WTC11 (cell line): ENCODE results near the gene RAB1B. TPM values are rescaled to one million over a fixed set of nuclear protein-coding genes. Genes with fewer than 3 reads are reported as not detected.

Source experiments
- ATAC-seq: fragments of 200-7000 bp; cut with Tn5 transposase; 2 replicates; pipeline ENCODE4 v1.10.0; 2021; ENCODE audit warnings: mild to moderate bottlenecking, moderate library complexity
- CTCF ChIA-PET: fragments of 300-600 bp; sonication (Branson Sonifier 250); formaldehyde crosslinking; loops from one replicate; lab custom pipeline; 2021; ENCODE audit warnings: antibody characterized with exemption; lab: Charles Lee
- POLR2A ChIA-PET: fragments of 350-600 bp; sonication (Branson Sonifier 250); formaldehyde crosslinking; loops from one replicate; lab custom pipeline; 2021; ENCODE audit warnings: antibody characterized with exemption; lab: Charles Lee
- DNase-seq: peaks from one replicate; pipeline ENCODE4 v3.0.0; 2021; ENCODE audit warnings: low spot score
- H3K27ac Mint-ChIP-seq: 2 replicates; pipeline ENCODE4 v1.8.0; 2021; ENCODE audit warnings: mixed read lengths
- H3K27me3 Mint-ChIP-seq: 2 replicates; pipeline ENCODE4 v1.8.0; 2021; ENCODE audit warnings: low read depth, mild to moderate bottlenecking, moderate library complexity, mixed read lengths
- H3K36me3 Mint-ChIP-seq: 2 replicates; pipeline ENCODE4 v1.8.0; 2021; ENCODE audit warnings: mixed read lengths
- H3K4me1 Mint-ChIP-seq: 2 replicates; pipeline ENCODE4 v1.8.0; 2022; ENCODE audit warnings: mixed read lengths
- H3K4me3 Mint-ChIP-seq: 2 replicates; pipeline ENCODE4 v1.8.0; 2021; ENCODE audit warnings: mild to moderate bottlenecking, moderate library complexity, mixed read lengths
- H3K9me3 Mint-ChIP-seq: 2 replicates; pipeline ENCODE4 v1.8.0; 2021; ENCODE audit warnings: mixed read lengths
- ARID4B ChIP-seq: sonication (generic); formaldehyde crosslinking; IDR thresholded peaks from 2 replicates; pipeline ENCODE4 v1.8.0; 2023; ENCODE audit warnings: missing genetic modification reagents, mild to moderate bottlenecking, borderline replicate concordance
- ATF6 ChIP-seq: sonication (generic); formaldehyde crosslinking; IDR thresholded peaks from 2 replicates; pipeline ENCODE4 v1.8.1; 2023; ENCODE audit warnings: mild to moderate bottlenecking, missing genetic modification reagents
- CBFB ChIP-seq: sonication (generic); formaldehyde crosslinking; IDR thresholded peaks from 2 replicates; pipeline ENCODE4 v1.8.1; 2022; ENCODE audit warnings: mild to moderate bottlenecking, low read depth, missing genetic modification reagents
- CREM ChIP-seq: sonication (generic); formaldehyde crosslinking; IDR thresholded peaks from 2 replicates; pipeline ENCODE4 v1.8.1; 2022; ENCODE audit warnings: mild to moderate bottlenecking, missing genetic modification reagents, moderate library complexity
- E2F4 ChIP-seq: sonication (generic); formaldehyde crosslinking; IDR thresholded peaks from 2 replicates; pipeline ENCODE4 v1.8.1; 2022; ENCODE audit warnings: low read depth, mild to moderate bottlenecking, moderate library complexity, missing genetic modification reagents, borderline replicate concordance
- FOXP4 ChIP-seq: sonication (generic); formaldehyde crosslinking; IDR thresholded peaks from 2 replicates; pipeline ENCODE4 v1.8.0; 2022; ENCODE audit warnings: mild to moderate bottlenecking, missing genetic modification reagents
- IRF1 ChIP-seq: sonication (generic); formaldehyde crosslinking; IDR thresholded peaks from 2 replicates; pipeline ENCODE4 v1.8.0; 2023; ENCODE audit warnings: missing genetic modification reagents
- NFATC4 ChIP-seq: fragments of 250-450 bp; sonication (Bioruptor Pico); IDR thresholded peaks from 2 replicates; pipeline ENCODE4 v1.9.0; 2021; ENCODE audit warnings: mild to moderate bottlenecking
- NFE2L1 ChIP-seq: sonication (generic); formaldehyde crosslinking; IDR thresholded peaks from 2 replicates; pipeline ENCODE4 v1.8.1; 2023; ENCODE audit warnings: missing genetic modification reagents
- NR2C2 ChIP-seq: sonication (generic); formaldehyde crosslinking; IDR thresholded peaks from 2 replicates; pipeline ENCODE4 v1.8.0; 2022; ENCODE audit warnings: mild to moderate bottlenecking, missing genetic modification reagents
- RELA ChIP-seq: sonication (generic); formaldehyde crosslinking; IDR thresholded peaks from 2 replicates; pipeline ENCODE4 v1.8.1; 2022; ENCODE audit warnings: missing genetic modification reagents, mild to moderate bottlenecking, borderline replicate concordance
- SOX15 ChIP-seq: fragments of 250-450 bp; sonication (Bioruptor Pico); IDR thresholded peaks from 2 replicates; pipeline ENCODE4 v1.9.0; 2021; ENCODE audit warnings: mild to moderate bottlenecking
- STAT6 ChIP-seq: sonication (generic); formaldehyde crosslinking; conservative IDR thresholded peaks from 2 replicates; pipeline ENCODE4 v1.8.1; 2023; ENCODE audit warnings: mild to moderate bottlenecking, low read depth, missing genetic modification reagents, moderate library complexity
- ZBTB21 ChIP-seq: sonication (generic); formaldehyde crosslinking; IDR thresholded peaks from 2 replicates; pipeline ENCODE4 v1.8.1; 2023; ENCODE audit warnings: mild to moderate bottlenecking, missing genetic modification reagents, borderline replicate concordance
- ZNF138 ChIP-seq: sonication (generic); formaldehyde crosslinking; conservative IDR thresholded peaks from 2 replicates; pipeline ENCODE4 v1.8.1; 2022; ENCODE audit warnings: mild to moderate bottlenecking, moderate library complexity, missing genetic modification reagents
- ZNF232 ChIP-seq: sonication (generic); formaldehyde crosslinking; IDR thresholded peaks from 2 replicates; pipeline ENCODE4 v1.8.0; 2022; ENCODE audit warnings: mild to moderate bottlenecking, missing genetic modification reagents
- ZNF263 ChIP-seq: sonication (generic); formaldehyde crosslinking; IDR thresholded peaks from 2 replicates; pipeline ENCODE4 v1.8.1; 2022; ENCODE audit warnings: low read depth, mild to moderate bottlenecking, moderate library complexity, missing genetic modification reagents
- total RNA-seq: library from RNA; stranded (reverse); gene quantifications from 3 replicates; pipeline ENCODE4 v1.2.3, GENCODE V29; 2021

Gene RAB1B
- total RNA-seq, 1 experiment from 2014 or later: 125 TPM

- H3K36me3 Mint-ChIP-seq: peaks cover 43% of the 10 kb centered on the region
- ATAC-seq (no peak), DNase-seq (no peak)
- TF ChIP-seq IRF1: no peak
- TF ChIP-seq NFE2L1 (CRISPR knock-in tag): no peak
- TF ChIP-seq ZNF138: no peak
- TF ChIP-seq E2F4 (CRISPR knock-in tag): no peak
- no peak for TF ChIP-seq ATF6
- no peak for TF ChIP-seq ZNF263
- TF ChIP-seq CREM (CRISPR knock-in tag): no peak
- TF ChIP-seq ZNF232 (CRISPR knock-in tag): no peak
- TF ChIP-seq ARID4B: no peak
- no peak for TF ChIP-seq NFATC4 (CRISPR knock-in tag)
- no peak for TF ChIP-seq STAT6 (CRISPR knock-in tag)
- no peak for TF ChIP-seq FOXP4
- no peak for TF ChIP-seq NR2C2 (CRISPR knock-in tag)
- TF ChIP-seq SOX15 (CRISPR knock-in tag): no peak
- no peak for TF ChIP-seq ZBTB21 (CRISPR knock-in tag)
- no peak for TF ChIP-seq CBFB (CRISPR knock-in tag)
- no peak for TF ChIP-seq RELA (CRISPR knock-in tag)
- ChIA-PET CTCF (no interaction called here), POLR2A (no interaction called here)
- no peaks in the 10 kb centered on the region for H3K9me3 Mint-ChIP-seq
- no peak overlapping the region for H3K27ac Mint-ChIP-seq
- H3K4me3 Mint-ChIP-seq: no peak overlapping the region
- H3K4me1 Mint-ChIP-seq: peaks cover 13% of the 10 kb centered on the region
- H3K27me3 Mint-ChIP-seq: no peaks in the 10 kb centered on the region
Observed at GRCh38 chr11:66262696-66263095, 5.7 kb upstream of the RAB1B start.
